NCI-H2081 (cell line): ENCODE measurements around the gene ANKRD60.
A peak's percentile ranks its signal among the peaks of the same experiment; 100 is the strongest.

Experiments used
- DNase-seq, 2 experiments: peaks; one replicate each; lab custom pipeline; 2025; lab: John Stamatoyannopoulos, UW

The ANKRD60 gene

DNA sequence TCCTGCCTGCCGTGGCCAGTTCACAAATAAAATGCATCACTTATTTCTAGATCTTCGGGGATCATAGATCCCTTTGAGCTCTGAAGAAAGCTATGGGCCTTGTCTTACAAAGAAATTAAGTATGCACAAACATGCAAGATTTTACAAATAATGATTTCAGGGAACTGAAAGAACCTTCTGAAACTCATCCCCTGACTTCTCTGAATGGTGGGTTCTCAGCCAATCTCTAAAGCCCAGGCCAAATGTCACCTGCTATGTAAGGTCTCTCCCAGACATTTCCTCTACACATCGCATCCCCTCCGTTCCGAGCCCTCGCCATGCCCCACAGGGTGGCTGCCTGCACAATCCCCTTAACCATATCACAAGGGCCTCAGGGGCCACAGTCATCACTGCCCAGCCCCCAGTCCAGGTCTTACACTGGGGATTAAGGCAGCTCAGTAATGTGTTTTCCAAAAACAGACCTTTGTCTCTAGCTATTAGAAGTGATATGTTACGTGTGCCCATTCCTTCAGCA is 16.1 kb upstream of the ANKRD60 start:
- DNase-seq: no peak

DNA sequence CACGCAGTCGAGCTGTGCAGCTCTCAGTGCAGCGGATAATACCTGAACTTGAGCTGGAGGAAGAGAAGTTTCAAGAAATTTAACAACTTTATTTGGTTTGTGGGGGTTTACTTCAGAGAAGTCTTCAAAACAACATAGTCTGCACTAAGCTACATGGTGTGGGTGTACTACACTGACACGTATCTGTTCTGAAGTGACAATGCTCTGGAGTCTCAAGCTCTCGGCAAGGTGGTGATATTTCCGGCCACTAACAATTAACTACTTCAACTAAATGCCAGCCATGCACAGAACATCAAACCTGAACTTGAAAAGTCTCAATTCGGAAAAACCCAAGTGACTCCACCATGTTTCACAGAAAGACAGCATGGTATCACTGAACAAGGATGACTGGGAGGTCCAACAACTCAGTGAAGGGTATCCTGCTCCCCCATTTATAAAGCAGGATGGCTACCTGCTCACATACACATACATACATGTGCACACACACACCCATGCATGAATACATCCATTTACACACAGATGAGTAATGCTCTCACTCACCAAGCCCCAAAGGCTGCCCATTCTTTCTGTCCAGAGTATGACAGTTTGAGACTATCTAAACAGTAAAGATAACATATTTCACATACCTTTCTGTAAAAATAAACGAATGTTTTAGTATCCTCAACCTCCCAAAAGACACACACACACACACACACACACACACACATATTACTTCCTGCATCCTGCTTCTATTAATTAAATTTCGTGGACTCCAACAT is 15.4 kb upstream of the ANKRD60 start:
- no peak for DNase-seq

DNA sequence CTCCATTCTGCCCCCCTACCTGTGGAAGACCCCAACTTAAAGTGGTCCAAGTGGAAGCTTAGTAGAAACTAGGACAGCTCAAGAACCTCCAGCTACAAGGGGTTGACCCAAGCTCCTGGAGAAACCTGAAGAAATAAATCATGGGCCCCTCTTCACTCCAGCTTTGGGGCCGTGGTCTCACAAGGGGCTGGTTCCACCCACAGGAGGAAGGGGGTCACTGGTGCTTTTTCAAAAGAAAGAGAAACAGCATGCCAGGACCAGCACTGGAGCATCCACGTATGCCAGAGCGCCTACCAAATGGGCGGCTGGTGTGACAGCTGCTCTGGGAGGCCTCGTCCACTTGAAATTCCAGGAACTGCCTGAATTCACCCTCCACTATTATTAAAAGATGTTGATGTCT is 14.4 kb upstream of the ANKRD60 start:
- no peak for DNase-seq

DNA sequence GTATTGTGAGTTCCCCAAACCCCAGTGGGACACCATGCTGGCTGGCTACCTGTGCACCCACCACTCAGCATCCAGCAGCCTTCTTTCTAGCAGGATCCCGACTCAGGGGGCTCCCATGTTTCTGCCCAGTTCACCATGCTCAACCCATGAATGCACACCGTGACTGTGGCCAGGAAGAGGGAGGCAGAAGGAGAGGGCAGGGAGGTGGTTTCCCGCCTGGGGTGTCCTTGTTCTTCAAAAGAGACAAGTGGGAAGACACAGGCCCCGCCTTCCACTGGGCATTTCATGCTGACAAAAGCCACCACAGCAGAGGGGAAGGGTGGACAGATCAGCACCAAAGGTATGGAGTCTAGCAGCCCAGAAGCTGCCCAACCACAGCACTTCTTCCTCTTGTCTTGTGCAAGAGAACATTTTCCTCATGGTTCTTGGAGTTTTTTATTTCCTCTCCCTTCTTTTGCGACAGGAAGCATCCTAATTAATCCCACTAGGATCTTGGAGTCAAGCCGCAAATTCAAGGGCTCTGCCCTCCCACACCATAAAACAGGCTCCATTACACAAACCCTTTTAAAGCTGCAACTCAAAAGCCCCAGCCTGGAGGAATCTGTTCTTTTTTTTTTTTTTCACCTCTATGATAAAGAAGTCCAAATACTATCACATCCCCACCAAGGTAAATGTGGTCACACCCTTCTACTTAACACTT is 13.5 kb upstream of the ANKRD60 start:
- DNase-seq: no peak

DNA sequence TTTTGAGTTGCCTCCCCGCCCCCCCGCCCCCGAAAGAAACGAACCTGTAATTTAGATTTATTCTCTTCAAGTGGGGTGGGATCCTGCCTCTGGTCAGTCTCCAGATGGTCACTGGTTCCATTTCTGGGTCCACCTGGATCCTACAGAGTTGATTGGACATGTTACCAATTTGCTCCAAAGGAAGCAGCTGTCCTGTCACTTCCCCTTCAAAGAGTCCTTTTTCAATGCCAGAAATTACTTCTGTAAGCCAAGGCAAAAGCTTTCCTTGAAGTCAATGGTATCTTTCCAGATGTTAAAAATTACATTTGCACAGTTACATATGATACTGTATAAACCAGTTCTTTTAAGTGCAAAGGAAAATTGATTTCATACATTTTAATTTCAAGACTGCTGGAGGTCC is 12.0 kb upstream of the ANKRD60 start:
- DNase-seq: no peak

DNA sequence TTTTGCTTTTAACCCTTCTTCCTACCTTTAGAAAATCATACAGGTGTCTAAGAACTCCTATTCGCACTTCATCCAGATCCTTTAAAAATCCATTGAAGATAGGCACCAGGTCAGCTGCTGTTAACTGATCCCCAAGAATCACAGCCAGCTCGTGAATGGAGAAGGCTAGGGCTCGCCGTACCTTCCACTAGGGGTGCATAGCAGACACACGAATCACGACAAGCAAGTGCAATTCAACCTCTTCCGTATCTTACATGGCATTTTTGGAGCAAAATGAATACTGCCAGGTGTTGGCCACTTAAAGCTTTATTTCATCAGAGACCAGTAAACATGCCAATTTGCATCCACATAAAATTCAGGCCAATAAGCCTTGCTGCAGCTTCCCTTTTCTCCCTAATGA is 10.8 kb upstream of the ANKRD60 start:
- DNase-seq: no peak

DNA sequence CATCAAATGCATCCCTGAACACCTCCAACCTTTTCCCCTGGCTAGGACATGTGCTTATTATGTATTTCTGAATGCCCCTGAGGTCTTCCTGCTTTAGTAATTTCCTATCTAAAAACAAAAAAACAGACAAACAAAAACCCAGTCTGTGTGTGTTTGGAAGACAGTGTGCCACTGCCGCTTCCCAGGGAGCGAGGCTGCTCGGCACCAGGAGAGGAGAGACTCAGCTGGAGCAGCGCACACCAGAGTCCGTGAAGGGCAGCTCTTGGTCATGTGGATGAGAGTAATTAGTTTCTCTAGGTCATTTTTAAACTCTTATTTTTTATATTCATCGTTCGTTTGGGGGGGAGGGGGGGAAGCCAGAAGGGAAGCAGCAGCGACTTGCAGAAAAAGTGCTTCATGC is 10.0 kb upstream of the ANKRD60 start:
- DNase-seq: no peak

DNA sequence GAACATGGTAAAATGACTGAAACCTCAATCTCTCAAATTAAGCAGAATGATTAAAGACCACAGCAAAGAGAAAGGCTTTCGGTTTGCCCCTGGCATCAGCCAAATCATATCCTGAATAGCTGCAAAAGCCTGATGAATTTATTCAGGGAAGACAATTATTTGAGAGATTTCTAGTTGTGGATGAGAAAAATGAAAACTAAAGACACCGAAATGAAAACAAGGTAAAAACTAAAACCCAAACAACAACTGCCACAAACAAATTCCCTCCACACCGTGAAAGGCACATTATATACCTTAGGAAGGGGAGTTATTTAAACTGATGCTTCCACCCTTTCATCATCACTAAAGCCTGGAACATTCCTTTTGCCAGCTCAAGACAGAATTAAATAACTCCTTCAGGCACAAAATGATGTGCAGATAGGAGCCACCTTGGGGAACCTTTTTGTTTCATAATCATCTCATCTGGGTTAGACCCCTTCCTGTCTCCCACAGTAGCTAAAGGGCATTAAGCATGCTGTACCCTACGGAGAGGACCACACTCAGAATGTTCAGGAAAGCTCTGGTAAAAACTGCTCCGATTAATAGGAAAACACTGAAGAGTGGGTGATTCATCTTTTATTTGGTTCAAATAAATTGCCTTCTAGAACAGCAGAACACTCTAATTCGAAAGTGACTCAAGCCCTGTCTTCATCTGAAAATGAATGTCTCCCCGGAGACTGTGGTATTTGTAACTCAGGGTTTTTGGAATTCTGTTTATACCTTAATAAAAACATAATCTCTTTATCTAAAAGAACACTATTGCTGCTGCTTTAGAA is 9.1 kb upstream of the ANKRD60 start:
- no peak for DNase-seq

DNA sequence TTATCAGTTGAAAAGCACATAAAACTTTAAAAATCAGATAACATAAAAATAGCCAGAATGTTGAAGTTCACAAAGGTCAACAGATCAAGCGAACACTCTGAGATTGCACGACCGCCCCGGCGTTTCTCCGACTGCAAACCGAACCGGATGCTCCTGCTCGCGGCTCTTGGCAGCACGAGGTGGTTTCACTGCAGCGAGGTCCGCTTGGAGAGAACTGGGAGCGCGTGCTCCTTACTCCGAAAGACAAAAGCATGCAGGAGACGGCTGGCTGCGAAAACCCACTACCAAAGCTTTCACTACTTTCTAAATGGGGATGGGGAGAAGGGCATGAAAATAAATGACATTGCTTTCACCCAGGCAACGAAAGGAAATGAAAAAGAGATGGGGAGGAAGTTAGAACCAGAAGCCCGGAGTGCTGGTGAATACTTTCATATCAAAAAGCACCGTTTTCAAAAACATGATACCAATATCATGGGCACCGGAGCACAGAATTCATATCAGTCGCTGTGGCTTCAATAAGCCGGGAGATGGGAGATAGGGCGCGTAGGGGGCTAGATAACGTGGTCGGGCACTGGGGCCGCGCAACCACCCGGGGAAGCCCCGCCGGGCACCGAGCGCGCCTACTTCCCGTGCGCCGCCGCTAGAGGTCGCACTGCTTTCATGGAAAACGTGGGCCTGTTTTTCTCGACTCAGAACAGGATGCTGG is 8.3 kb upstream of the ANKRD60 start:
- peak; percentile 68 to 72 for DNase-seq

DNA sequence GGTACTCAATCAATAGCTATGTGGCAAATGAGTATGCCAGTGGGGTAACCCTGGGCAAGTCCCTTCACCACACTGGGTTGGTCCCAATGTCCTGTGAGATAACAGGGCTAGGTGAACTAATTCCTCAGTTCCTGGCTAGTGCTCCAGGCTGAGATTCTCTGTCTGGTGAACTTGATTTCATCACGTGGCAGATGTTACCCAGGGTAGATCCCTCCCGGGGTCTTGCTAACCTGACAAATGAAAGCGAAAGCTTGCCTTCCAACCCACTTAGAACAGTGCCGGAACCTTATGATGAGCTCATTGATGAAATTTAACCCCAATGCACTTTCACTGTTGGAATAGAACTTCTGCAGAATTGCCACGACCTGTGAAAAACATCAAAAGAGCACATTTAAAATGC is 6.6 kb upstream of the ANKRD60 start:
- no peak for DNase-seq

DNA sequence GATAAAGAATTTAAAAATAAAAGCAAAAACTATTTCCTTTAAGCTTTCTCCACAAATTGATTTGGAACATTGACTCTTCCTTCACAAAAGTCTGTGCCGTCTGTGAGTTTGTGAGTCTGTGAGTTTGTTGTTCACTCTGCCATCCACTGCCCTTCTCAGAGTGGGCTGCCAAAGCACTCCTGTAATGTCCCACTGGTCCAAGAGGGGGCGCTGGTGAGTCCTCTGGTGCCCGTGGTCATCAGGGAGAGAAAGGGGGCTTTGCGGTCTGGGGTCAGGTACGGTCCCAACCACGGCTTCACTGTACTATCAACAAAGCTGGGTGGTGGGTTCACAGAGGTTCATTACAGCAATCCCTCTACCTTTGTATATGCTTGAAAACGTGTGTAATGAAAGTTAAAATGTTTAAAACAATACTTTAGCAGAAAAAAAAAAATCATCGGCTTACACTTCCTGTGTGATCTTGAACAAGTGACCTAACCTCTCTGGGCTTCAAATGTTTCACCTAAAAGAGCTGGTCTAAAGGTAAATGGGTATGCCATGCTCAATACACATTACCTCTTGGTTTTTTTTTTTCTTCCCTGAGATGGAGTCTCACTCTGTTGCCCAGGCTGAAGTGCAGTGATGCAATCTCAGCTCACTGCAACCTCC is 5.6 kb upstream of the ANKRD60 start:
- no peak for DNase-seq

DNA sequence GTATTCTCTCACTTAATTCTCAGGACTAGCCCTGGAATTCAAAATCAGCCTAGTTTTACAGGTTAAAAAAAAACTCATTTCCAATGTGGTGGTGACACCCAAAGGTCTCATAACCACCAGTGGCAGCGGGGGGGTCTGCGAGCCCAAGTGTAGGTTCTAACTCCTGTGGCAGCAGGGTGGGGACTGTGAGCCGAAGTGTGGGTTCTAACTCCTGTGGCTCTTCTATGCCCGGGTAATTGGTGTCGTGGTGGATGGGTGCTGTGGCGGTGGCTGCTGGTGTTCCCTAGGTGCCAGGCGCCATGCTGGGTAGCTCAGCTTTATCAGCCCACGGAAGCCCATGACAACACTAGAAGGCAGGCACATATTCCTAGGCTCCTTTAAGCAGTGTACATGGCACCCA is 4.9 kb upstream of the ANKRD60 start:
- DNase-seq: no peak

DNA sequence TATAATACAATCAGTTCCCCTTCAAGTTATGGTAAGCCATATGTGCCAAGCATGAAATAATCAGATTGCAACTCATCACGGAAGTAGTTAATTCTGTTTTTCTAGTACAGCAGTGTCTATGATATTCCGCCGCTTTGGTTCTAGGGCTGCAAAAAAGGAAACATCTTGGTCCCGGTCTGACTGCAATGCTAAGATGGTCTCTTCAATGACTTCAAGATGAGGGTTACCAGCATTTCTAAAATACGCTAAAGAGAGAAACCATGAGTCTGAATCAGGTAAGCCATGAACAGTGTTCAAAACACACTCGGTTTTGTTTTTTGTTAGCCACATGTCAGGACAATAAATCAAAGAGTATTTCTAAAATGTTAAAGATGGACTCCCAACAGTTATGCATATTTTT is 3.2 kb upstream of the ANKRD60 start:
- DNase-seq: peak in 1 of 2 experiments; percentile 26

DNA sequence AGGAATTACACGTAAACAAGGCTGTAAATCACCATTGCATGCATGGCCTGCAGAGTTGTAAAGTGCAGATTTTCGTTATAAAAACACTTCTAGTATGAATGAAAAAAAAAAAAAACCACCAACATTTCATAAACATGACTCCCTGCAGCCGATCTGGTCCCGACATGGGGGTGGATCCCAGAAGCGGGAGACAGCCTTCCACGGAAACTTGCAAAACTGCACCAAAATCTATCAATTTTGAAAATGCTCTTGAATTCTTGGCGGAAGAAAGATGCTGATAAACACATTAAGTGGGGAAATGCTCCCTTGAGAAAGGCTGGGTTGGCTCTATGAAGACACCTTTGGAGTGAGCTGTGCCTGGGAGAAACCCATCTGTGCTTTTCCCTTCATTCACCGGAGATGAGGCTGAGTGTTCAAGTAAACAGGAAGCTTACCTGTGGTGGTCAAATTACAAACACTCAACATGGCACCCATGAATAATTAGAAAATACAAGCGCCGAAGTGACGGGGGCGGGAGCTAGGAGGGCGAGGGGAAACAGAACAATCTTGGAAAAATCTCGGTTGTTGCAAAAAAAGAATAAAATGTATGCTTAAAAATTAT is 845 bp upstream of the ANKRD60 start:
- no peak for DNase-seq

DNA sequence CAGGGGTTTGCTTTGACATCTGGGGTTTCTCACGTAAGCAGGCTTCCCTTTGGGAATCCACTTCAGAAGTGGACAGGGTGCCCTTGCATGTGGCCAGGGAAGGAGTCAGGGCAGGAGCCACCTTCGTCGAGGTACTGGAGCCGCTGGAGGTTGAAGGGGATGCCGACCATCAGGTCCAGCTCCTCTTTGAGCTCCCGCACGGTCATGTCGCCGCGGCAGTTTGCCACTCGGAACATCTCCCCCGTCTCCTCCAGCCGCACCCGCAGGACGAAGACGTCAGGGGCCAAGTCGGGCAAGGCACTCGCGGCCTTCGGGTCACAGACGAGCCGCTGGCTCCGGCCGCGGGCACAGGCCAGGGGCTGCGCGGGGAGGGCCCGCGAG is 360 bp downstream of the ANKRD60 start:
- no peak for DNase-seq

DNA sequence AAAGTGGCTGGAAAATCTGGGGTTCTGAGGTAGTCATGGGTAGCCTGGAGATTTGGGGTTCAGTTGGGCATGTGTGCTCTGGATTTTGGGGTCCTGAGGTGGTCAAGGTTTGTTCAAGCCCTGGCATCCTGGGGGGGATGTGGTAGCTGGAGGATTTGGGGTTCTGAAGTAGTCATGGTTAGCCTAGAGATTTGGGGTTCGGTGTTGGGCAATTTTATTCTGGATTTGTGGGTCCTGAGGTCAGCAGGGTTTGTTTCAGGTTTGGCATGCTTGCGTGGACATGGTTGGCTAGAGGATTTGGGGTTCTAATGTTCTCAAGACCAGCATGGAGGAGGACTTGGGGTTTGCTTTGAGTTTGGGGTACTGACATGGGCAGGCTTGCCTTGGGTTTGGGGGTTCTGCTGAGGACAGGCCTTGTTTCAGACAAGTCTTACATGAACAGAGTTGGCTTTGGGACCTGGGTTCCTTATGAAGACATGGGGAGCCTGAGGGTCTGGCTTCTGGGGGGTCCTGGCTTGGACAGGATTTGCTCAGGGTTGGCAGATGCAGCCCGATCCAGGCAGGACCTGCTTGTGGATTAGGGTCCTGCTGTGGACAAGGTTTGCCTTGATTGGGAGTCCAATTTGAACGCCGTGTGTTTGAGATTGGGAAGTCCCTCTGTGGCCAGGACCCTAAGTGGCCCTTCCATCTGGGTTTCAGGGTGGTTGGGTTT is 906 bp downstream of the ANKRD60 start:
- no peak for DNase-seq

DNA sequence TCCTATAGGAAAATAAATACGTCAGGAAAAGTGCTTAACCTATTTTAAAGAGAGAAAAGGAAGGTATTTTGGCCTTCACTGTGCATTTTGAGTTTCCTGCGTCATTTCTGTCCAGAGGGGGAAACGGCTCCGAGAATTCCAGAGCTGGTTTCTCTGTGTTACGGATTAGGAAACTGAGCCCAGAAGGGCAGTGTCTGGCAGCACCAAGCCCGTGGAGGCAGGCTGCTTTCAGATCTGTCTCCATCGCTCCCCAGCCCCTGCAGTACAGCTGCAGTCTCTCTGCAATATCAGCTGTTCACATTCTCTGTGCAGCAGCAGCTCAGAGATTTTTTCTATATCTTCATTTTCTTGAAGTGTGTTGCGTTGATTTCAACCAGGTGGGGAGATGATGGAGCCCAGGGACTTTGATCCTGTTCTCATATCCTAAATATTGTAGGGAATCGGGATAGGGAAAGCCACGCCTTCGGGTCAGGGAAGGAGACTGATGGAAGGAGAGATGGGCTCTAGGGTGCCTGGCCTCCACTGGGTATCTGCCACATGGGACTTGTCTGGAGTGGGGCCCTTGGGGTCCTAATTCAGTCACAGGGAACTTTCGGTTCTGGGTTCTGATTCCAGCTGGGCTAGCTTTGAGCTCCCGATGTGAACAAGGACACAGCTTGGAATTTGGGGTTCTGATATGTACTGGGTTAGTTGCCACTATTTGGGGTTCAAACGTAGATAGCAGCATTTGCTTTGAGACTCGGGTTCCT is 2.8 kb downstream of the ANKRD60 start:
- no peak for DNase-seq

DNA sequence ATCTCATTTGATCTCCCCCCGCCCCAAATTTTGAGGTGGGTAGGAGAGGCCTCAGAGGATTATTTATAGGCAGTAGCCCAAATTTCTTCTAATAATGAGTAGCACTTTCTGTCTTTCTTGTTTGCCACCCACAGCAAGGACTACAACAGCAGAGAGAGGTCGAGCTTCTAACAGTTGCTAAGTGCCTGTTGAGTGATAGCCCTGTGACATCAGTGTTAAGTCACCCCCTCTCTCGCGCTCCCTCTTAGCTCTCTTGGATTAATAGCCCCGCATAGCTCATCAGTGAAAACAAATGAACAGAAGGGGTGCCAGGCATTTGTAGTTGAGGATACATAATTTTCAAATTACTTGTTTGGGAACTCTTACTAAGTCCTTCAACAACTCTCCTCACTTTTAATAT is 3.5 kb downstream of the ANKRD60 start:
- DNase-seq: no peak

DNA sequence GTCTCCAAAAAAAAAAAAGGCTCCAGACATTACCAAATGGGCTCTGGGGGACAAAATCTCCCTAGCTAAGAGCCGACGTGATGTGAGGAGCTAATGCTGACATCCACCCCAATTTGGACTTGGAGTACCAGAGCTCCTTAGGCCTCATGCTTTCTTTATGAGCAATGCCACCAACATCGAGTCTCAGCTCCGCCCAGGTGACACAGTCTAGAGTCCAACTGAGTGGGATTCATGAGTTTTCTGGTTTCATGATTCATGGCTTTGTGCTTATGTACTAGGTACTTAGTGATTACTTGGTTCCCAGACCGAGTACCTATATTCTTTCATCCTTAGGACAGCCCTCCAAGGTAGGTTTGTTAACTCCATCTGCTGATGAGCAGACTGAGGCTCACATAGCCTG is 4.4 kb downstream of the ANKRD60 start:
- no peak for DNase-seq
